HPDE6-E6E7 (cell line): ENCODE data around the gene DAAM1.

ENCODE experiments used
- DNase-seq: peaks from one replicate; pipeline ENCODE4 v3.0.0; 2011; ENCODE audit warnings: missing footprints; ENCODE audit errors: extremely low spot score

Gene DAAM1

DNA sequence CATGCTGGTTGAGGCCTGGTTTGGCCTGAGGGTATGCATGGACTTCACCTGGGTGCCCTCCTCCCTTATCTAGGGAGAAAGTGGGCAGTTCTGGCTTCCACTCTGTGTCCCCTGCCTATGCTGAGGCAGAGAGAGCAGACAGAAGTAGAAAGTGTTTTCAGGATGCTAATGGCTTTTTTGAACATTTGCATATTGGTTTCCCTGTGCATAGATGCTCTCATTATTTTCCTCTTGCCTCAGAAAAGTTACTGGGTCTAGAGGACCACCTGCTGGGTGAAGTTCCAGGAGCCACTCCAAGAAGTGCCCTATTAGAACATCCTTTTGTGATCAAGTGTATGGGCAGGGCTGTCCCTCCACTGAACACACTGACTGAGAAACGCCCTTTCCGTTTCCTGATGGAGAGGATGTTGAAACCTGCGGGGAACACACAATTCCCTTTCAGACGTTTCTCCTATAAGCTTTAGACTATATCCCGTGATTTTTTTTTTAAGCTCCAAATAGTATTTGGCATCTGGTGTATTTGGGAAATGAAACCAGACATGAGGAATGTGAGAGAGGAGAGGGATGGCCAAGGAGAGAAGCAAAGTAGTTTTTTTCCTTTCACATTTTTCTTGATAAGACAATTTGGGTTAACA is 66.6 kb downstream of the DAAM1 start:
- no peak for DNase-seq

DNA sequence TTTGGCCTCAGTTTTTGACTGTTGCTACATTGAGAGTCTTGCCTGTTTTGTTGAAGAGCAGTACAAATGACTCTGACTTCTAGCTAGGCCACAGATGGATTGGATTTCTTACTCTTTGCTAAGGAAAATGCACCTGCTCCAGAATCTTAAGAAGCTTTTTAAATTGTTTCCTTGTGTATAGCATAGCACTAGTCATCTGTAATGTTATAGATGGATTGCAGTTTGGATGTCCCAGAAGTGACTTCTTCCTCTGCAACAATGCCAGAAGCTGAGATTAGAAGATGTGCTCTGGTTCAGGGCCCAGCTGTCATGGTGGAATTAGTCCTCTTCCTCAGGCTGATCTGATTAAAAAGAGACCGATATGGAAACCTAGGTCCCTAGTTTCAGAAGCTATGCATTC is 67.9 kb downstream of the DAAM1 start:
- no peak for DNase-seq

DNA sequence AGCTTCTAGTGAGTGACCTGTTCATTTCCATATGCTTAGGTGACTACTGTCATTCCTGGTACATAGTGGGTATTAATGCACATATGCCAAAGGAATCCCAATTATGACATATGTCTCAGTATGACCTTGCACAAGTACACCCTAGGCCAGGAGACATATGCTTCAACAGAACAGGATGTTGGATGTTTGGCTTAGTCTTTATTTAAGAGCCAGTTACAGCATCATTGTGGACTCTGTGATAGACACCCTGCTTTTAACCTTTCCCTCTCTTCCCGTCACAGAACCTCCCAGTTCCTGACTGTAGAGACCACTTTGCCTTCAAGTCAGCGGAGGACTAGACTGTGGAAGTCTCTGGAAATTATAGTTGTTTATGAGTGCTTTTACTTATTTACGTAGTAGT is 72.9 kb downstream of the DAAM1 start:
- DNase-seq = no peak

DNA sequence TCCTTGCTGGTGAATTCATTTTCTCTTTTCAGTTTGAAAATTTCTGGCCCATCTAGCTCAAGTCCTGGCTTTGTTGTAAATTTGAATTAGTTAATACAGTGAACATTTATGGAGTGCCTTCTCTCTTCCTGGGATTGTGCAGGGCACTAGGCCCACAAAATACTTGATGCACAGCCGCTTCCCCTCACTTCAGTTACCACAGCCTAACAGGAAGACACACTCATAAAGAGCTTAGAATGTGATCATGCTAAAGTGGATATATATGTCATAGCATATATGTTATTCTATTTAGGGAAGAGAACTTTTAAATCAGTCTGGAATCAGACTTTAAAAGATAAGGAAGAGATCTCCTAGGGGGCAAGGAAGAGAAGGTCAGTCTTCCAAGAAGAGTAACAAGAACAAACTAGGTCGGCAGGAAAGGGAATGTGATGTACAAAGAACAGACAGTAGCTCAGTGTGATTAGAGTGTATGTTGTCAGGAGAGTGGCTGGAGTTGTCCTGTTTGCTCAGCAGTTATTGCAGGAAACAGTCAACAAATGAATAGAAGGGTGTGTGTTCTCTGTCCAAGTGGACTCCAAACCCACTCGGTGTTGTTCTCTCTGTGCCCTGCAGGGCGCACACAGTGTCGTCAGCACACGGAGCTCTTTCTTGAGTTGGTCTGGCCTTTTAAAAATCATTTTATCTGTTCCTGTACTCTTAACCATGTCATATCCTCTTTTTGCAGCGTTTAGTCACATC is 74.4 kb downstream of the DAAM1 start:
- no peak for DNase-seq

DNA sequence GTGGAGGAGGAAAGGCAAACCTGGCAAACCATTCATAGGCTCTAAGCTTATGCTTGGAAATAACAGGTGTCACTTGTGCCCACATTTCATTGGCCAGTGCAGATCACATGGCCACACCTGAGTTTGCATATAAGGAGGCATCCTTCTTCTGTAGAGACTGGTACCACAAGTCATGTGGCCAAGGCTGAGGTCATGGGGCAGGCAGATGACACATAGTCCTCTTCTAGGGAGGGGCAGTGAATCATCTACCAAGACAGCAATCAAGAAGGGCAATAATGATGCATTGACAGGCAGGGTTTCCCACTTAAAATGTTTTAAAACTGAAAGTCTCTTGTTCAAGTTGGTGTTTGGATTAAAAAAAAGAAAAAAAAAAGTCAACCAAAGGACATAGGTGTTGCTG is 77.3 kb downstream of the DAAM1 start:
- DNase-seq = peak; percentile 27

DNA sequence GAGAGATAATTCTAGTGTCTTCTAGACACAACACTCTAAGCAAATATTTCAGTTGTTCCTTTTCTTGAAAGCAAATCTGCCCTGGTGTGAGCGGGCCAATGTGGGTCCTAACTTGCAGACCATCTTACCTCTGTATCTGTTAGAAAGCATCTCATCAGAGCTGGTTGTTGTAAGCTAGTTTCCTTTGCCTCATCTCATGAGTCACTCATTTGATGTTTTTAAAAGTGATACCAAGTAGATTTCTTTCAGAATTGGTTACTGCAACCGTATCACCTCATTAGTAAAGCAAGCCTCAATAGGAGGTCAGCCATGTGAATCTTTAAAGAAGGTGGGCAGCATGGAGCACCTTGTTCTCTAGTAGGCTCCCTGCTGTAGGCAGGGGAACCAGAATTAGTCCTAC is 78.6 kb downstream of the DAAM1 start:
- no peak for DNase-seq

DNA sequence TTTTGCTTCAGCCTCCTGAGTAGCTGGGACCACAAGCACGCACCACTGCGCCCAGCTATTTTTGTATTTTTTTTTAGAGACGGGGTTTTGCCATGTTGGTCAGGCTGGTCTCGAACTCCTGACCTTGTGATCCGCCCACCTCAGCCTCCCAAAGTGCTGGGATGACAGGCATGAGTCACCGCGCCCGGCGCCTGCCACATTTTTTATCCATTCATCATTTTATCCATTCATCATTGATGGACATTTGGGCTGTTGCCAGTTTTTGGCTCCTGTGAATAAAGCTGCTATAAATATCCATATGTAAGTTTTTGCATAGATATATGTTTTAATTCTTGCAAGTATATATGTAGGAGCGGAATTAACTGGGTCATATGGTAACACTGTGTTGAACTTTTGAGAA is 79.5 kb downstream of the DAAM1 start:
- no peak for DNase-seq

DNA sequence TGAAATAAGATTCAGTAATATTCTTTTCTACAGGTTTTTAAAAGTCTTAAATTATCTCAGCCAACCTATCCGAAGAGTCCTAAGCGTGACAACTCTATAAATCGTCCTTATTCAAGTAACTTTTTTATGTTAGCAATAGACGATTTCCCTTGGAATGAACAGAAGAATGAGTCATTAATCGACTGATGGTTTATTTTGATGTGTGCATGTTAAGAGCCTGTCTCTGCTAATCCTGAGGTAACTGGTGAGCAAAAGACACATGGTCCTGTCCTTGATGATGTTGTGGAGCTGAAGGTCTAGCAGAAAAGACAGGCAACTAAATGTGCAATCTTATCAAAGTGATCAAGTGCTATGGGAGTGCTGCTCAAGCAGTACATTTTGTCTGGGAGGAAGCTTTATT is 80.4 kb downstream of the DAAM1 start:
- DNase-seq = no peak

DNA sequence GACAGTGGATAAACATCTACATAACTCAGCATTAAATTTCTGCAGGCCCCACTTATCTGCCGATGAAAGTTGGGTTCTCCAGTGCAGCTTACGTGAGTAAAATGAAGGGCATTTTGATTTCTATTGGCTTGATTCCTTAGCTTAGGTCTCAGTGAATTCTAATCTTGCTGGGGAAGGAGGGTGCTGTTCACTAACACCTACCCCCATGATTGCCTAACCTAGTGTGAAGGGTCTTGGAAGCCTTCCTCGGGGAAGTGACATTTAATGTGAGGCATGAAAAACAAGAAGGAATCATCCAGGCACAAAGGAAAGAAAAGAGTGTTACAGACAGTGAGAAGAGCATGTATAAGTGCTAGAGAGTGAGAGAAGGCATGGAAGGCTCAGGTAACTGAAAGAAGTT is 81.0 kb downstream of the DAAM1 start:
- no peak for DNase-seq

DNA sequence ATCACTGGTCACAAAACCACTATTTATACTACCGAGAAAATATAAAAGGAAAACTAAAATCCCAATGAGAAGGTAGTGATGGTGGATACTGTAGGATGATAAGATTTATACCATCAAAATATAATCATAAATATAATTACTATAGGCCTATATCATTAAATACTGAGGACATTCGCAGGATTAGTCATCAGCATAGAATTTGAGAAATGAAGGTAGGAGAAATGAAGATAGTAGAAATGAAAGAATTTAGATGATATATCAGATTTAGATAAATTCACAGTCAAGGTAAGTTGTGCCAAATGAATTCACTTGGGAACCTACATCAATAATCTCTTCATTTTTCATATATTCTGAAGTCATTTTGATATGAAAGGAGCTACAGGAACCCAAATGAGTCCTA is 82.8 kb downstream of the DAAM1 start:
- no peak for DNase-seq

DNA sequence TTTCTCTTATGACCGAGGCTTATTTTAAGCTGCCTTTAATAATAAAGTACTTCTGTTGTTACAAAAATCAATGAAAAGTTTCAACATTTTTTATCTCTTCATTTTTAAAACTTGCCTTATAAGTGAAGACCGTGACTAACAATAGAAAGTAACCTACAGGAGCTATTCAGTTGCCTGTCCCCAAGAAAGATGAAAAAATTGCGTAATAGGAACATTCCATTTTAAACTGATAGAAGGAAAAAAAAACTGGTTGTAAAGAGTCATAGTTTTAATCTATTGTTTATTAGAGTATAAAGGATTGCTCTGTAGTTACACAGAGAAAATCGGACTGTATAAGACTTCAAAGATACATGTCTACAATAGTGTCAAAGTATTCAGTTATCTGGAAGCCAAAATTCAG is 83.3 kb downstream of the DAAM1 start:
- no peak for DNase-seq

DNA sequence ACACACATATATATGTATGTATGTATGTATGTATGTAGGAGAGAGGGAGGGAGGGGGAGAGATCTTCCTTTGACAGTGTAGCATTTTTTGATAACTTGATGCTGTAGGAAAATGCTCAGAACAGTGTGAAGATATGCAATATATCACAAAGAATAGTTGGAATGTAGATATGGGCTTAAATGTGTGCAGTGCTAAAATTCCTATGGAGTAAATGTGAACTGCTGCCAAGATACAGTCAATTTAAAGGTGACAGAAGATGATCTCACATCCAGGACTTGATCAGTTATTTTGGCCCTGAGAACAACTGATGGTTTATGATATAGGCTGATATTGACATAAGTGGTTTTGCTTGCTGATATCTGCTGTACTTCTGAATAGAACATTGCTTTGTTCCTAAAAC is 84.2 kb downstream of the DAAM1 start:
- no peak for DNase-seq

DNA sequence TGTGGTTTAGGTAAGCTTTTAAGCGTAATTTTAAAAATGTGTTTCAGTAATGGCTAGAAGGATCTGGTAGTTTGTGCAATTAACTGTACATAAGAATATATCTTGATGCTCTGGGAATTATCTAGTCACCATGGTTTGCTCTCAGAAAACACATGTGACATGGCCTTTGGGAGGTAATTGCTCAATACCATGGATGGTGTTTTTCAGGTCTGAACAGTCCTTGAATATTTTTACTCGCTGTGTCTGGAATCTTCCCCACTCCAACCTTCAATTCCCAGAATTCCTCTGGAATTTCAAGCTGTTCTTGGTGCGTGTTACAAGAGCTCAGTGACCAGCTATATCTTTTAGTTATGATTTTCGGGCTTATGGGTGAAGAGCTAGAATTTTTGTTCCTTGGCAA is 85.3 kb downstream of the DAAM1 start:
- DNase-seq = no peak

DNA sequence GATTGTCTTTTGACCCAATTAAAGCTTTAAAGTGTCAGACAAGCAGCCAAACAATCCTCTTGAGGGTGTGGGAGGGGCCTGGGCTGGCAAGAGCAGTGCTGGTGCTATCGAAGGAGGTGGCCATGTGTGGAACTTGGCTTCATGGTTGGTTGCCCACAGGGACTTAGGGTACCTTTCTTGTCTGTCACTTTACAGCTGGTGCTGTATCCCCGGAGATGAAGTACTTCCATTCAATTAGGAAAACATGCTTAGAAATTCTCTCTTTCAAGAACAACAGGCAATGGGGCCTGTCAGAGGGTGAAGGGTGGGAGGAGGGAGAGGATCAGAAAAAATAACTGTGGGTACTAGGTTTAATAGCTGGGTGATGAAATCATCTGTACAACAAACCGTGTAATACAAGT is 86.5 kb downstream of the DAAM1 start:
- no peak for DNase-seq

DNA sequence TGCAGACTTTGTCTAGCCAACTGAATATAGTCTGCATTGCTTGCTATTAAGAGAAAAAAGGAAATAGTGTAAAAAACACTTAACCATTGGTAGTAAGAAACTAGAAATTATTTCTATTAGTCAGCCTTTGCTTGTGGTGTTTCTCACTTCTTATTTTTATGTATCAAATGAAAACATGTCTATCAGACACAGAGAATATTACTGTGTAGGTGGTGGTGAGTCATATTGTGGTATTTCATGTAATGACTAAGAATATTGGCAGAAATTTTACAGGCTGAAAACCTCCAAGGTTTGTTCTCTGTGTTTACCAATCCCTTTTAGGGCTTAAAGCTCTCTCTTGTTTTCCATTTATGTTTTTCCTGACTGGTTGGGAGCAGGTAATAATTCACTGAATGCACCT is 87.2 kb downstream of the DAAM1 start:
- DNase-seq = peak; percentile 62

DNA sequence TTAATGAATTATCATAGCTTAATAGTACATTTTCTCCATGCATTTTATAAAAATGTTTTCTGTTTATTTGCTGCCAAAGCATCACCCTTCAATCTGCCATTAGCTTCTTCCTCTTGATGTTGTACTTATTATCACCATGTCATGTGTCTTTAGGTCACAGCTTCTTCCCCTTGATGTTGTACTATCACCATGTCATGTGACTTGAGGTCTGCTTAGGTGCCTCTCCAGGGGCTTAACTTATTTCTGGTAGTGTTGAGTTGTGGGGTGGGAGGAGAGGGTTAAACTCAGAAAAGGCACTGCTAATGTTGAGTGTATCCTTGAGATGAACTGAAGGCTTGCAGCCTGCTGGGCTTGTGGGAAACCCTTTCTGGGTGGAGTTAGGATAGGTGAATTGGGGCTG is 87.8 kb downstream of the DAAM1 start:
- DNase-seq = no peak

DNA sequence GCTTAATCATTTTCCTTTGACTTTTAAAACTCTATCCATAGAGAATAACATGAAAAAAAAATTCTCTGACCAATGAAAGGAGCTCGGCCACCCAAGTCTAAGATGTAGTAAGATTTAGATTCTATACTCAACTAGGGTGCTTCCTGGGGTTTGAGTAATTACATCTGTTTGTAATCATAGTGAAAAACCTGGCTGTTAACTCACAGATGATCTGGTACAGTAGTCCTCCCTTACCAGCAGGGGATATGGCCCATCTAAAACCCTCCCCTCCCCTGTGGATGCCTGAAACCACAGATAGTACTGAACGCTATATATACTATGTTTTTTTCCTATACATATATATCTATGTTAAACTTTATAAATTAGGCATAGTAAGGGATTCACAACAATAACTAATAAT is 89.2 kb downstream of the DAAM1 start:
- no peak for DNase-seq

DNA sequence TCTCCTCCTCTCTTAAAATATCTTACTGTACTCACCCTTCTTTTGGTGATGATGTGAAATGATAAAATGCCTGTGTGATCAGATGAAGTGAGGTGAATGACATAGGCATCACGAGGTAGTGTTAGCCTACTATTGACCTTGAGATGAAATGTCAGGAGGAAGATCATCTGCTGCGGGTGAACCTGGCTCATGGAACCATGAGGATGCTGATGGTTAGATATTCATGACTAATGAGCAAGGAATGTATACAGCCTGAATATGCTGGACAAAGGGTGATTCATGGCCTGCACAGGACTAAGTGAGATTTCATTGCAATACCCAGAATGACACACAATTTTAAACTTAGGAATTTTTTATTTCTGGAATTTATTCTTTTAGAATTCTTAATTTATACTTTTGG is 89.6 kb downstream of the DAAM1 start:
- peak; percentile 68 for DNase-seq

DNA sequence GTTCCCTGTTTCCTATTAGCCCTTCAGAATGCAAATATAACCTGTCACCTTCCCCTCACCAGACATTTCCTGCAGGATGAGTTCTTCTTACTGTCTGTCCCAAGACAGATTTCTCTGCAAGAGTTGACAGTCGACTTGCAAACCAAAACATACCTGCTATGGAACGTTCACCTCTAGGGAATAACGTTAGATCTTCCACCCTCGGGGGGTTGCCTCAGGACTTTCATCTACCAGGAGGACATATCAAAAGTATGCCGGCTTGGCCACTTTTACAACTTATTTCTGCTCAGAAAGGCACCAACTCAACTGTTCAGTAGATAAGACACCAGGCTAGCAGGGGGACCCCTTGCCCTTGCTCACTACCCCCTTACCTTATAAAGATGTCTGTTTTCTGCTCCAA is 92.5 kb downstream of the DAAM1 start:
- DNase-seq = no peak

DNA sequence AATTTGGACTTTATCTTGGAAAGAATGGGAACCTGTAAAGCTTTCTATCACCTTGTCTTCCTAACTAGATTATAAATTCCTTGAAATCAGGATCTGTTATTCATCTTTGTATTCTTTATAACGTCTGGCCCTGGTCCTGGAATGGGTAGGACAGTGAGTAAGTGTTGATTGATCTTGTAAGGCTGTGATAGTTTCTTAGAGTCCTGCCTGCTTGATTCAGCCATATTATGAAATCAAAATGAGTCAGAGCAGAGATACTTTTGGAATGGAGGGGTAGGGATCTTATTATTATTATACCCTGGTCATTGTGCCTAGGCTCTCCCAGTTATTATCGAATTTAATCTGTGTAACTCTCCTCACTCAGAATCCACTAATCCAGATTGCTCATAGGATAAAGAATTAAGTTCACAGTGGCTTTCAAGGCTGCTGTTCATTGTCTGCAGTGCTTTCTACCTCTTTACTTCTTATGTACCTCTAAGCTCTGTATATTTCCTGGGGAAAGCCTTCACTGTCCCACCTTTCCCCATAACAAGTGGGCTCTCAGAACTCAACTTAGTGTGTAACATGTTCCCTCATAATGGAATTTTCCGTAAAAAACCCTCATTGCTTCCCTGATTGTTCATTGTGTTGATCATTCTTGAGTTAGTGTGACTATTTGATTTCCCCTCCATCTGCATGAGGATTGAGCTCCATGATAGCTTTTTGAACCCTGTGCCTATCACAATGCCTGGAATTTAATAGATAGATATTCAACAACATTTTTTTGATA is 93.3 kb downstream of the DAAM1 start:
- peak; percentile 49 for DNase-seq

DNA sequence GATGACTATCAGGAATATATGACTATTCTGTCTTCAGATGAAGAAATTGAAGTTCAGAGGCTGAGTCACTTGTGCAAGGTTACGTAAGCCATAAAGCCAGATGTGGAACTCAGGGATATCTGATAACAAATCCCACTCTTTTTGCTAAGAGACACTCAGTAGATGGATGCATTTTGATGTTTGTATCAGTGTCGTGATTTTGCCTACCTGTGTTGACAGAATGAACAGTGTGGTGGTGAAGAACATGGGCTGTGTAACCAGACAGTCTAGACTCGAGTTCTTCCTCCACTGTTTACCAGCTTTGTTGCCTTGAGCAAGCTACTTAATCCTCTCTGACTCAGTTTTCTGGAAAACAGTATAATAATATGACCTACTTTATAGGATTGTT is 93.9 kb downstream of the DAAM1 start:
- DNase-seq = no peak

DNA sequence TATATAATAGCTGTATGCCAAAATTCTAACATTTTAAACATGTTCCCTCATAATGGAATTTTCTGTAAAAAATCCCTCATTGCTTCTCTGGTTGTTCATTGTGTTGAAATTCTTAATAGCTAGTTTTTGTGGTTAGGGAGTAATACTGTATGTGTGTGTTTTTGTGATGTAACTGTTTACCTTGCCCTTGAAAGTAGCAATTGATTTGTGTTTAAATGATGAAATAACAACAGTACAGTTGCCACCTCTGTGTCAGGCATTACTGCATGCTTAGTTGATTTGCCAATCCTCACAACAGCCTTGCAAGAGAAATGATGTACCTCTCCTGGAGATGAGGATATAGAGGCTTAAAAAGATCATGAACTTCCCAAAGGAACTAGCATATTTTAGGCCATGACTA is 94.9 kb downstream of the DAAM1 start:
- no peak for DNase-seq

DNA sequence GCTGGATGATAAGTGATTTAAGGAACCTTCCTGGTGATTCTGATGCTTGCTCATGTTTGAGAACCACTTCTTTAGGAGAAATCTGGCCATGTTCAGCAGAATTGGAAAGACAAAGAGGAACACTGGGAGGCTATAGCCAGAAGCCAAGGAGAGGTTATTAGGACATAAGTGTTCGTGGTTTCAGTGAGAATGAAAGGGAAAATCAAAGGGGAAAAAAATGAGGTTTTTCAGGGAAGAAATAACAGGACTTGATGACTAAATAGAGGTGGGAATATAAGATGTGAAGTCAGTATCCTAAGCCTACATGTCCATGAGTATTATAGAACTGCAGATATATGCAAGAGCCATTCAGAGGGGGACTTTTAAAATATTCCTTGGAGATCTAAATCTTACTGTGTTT is 95.6 kb downstream of the DAAM1 start:
- no peak for DNase-seq
